M059J (cell line): Measurements from ENCODE around the gene SEMA5B. TPM values are rescaled to one million over a fixed set of nuclear protein-coding genes. Genes with fewer than 3 reads are reported as not detected.

ENCODE experiments used
- DNase-seq: peaks from one replicate; pipeline ENCODE4 v3.0.0-alpha.2; 2012; ENCODE audit warnings: low read depth
- total RNA-seq: library from RNA; depleted of rRNA; stranded (reverse); fragments of >200 nt; shearing (Covaris generic); gene quantifications from 2 replicates; pipeline ENCODE4 v1.2.3, GENCODE V29; 2014

The SEMA5B gene
- total RNA-seq, 1 experiment from 2014 or later: not detected

- no peak for DNase-seq
These were observed 81.4 kb downstream of the SEMA5B start for GRCh38 chr3:122946185-122946584.

DNA sequence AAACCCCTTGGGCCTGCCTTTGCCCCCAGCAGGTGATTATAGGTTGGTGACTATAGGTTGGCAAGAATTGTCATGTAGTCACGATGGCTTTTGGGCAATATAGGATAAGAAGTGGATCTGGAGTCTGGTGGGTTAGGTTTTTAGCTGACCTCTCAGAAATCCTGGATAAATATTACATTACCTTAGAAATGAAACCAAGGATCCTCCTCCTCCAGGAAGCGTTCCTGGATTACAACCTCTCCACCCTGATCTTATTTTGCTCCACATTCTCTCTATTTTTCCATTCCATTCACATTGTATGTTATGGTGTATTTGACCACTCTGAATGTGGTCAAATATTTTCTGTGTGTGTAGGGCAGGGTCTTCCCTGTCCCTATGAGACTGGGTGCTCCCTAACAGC, 82.3 kb downstream of the SEMA5B start:
- DNase-seq: no peak

DNA sequence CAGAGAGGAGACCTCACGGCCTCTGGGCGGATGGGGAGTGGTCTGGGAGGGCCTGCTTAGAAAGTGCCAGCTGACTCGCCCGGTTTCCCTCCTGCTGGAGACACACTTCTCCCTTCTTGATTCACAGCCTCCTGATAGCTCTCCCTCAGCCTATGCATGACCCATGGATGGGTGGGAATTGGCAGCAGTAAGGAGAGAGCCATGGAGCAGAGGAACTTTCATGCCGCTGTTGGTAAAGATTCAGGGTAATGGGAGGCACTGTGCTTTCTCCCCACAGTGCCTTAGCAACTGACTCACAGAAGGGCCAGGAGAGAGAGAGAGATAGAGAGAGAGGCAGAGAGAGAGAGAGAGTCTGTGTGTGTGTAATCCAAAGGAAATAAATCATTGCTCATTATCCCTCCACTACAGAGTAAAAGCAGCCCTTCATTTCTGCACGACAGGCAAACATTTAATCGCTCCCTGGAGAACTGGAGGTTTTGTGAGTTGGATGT, 82.8 kb downstream of the SEMA5B start:
- DNase-seq: peak; percentile 24

DNA sequence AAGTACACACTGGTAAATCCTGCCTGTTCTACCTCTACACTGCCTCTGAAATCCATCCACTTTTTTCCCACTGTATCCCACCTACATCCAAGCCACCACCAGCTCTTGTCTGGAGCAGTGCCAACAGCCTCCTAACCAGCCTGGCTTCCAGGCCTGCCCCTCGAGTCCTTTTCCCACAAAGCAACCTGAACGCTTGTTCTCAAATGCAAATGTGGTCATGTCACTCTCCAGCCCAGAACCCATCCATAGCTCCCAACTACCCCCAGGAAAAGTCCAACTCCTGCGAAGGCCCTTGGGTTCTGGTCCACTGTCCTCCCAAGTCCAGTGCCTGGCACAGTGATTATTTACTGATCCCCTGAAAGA, 83.8 kb downstream of the SEMA5B start:
- DNase-seq: no peak

- peak; percentile 77 for DNase-seq
These were observed 84.4 kb downstream of the SEMA5B start for GRCh38 chr3:122942937-122943827.

- no peak for DNase-seq
These were observed 85.3 kb downstream of the SEMA5B start for GRCh38 chr3:122942239-122942638.

DNA sequence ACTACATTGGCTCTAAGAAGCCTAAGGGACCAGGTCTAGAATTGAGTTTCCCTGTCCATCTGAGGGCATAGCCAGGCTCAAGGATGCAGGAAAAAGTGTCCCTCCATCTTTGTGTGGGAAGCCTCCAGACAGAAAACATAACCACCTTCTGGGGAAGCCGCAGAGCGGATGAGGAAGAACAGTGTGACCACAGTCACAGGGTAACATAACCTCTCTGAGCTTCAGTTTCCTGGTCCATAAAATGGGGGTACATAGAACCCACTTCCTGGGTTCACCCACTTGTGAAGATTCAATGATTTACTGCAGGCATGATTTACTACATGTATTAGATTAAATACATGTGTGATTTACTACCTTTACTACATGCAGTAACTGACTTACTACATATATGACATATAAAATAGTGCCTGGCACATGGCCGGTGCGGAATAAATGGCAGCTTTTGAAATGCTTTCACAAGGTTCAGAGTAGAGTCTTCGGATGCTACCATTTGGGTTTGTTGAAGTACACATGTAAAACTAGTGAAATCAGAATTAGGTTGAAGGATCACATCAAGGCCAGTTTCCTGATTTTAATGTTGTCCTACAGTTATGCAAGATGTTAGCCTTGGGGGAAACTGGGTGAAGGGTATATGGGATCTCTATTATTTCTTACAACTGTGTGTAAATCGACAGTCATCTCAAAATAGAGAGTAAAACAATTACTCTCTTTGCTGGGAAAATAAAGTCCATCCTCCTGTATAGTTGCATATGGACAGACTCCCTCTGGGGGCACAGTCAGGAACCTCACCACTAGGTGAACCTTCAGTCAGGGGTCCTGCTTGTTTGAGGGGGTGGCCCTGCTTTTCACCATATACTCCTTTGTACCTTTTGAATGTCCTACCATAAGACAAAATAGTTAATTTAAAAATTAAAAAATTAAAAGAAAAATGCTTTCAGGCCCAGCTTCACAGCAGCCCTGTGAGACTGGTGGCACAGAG, 86.0 kb downstream of the SEMA5B start:
- no peak for DNase-seq

DNA sequence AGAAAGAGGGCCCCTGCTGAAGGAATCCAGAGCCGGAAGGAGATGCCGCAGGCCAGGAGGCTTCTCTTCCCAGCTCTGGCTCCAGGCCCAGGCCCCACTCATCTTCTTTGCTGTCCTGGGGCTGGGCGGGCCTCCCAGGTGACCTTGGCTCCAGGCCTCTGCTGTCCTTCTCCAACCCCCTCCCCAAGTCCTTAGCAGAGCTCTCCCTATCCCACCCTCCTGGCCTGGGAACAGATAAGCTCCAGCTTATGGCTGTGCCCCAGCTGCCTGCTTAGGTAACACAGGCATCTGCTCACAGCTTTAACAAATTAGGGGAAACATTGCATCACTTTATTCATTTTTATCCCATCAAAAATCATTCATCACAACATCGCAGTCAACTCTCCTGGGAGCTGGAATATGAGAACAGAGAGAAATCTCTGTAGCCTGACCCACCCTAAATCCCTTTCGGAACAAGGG, 86.9 kb downstream of the SEMA5B start:
- DNase-seq: no peak

GRCh38 chr3:122938783-122939425, 88.7 kb downstream of the SEMA5B start:
- DNase-seq: no peak

DNA sequence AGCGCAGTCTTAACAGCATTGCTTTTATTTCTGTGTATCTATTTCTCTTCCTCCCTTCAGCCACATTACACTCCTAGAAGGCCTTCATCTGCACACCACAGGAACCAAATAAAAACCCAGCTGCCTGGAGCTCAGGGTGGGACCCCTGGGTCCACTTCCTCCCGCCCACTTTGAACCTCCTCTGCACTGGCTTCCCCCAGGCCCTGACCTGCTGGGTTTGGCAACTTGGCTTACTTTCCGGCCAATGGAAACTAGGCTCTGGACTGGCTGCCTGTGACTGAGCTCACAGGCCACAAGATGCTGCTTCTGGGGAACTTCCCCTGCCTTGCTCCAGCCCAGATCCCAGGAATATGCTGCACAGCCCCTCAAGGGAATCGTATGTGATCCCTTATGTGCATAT, 89.8 kb downstream of the SEMA5B start:
- DNase-seq: no peak

GRCh38 chr3:122936986-122937385, 90.6 kb downstream of the SEMA5B start:
- DNase-seq: no peak

GRCh38 chr3:122936335-122936734, 91.2 kb downstream of the SEMA5B start:
- no peak for DNase-seq

GRCh38 chr3:122934251-122934650, 93.3 kb downstream of the SEMA5B start:
- no peak for DNase-seq

- peak; percentile 74 for DNase-seq
These were observed 95.2 kb downstream of the SEMA5B start for GRCh38 chr3:122932251-122932967.

DNA sequence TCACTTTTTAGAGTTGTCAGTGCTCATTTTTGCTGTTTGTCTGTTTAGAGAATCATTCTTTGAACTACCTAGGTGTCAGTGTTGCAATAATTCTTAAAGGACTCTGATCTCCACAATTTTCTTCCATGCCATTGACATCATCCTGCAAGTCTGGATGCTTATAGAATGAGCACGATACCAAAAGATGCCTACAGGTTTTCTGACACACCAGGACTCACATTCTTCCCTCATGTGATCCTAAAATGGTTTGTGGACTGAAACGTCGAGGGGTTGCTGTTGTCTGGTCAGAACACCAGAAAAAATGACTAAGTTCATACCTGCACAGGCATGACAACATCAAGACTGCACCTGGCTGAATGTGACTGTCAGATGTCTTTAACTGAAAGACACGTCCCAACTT, 95.9 kb downstream of the SEMA5B start:
- peak; percentile 38 for DNase-seq

- DNase-seq: no peak
These were observed 97.2 kb downstream of the SEMA5B start for GRCh38 chr3:122930063-122930997.

DNA sequence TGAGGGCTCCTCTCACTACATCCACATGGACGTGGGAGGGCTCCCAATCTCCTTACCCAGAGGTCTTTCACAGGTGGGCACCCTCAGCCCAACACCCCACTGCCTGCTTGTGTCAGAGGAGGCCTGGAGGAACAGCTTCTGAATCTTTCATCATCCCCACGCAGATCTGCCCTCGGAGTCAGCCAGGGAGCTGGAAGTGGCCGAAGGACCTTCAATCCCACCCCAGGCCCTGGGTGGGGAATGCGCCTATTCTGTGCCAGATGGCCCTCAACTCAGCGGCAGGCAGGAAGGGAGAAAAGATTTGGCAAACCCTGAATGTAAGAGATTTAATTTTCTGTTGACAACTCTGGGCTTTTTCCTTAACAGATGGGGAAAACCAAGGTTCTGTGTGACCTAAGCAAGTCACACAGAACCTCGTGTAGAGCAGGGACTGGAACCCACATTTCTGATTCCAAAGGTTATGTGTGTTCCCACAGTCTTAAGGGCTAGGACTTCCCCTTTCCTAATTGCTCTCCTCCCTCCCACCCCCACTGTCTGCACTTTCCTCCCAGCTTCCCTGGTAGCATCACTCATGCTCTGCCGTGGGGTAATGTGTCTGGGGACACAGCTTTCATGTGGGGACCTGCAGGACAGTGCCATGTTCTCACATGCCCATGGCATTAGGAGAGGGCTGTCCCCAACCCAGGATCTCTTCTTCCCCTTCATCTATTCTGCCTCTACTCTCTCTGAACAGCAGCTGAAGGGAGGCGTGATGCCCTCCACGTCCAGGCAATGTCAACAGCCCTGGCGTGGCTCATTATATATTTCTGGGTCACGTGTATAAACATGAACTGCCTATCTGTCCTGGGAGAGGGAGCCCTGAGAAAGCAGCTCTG, 98.1 kb downstream of the SEMA5B start:
- DNase-seq: no peak

DNA sequence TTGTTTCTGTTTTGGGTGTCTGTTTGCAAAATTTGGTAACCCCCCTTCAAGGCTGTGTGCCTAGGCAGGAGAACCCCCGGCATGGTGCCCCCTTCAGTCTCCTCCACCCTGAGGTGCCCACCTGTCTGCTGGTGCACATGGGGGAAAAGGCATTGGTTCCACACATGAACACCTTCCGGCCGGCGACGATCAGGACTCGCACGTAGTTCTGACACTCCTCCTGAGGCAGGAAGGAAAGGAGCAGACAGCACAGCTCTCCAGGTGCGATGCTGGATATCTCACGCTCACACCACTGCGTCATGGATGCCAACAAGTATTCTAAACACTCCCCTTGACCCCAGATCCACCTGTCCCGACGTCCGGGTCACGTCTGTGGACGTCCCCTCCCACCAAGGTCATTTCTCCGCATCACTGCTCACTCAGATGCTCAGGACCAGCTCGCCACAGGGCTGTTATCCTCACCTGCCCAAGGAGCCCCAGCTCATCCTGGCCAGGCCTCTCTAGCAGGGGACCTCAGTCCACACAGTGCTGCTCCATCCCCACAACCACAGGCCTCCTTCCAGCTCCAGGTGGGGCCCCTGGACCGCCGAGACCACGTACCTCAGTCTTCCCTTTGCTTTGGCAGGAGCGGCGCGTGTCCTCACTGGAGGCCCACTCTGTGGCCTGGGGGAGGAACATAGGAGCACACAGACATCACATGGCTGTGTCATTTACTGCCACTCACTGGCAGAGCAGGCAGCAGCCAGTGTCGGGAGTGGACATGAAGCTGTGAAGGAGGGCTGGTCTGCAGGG, 99.0 kb downstream of the SEMA5B start:
- no peak for DNase-seq
